ENCODE results near the gene ITGBL1.

DNA sequence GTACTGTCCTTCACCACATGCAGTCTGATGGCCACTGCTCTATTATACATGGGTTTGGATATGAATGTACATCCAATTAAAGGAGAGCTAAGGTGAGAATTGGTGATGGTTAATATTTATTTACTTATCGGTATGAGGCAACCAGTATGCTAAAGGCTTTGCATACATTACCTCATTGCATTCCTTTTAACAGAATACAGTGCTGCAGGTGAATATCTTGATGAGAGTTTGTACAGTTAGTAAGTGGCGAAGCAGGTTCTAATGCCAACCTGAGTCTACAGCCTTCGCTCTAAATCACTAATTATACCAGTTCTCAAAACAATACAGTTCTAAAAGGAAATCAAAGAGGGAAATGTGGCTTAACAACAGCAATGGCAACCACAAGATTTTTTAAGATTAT, 284.1 kb downstream of the ITGBL1 start:
- TF ChIP-seq, protein P1, sequence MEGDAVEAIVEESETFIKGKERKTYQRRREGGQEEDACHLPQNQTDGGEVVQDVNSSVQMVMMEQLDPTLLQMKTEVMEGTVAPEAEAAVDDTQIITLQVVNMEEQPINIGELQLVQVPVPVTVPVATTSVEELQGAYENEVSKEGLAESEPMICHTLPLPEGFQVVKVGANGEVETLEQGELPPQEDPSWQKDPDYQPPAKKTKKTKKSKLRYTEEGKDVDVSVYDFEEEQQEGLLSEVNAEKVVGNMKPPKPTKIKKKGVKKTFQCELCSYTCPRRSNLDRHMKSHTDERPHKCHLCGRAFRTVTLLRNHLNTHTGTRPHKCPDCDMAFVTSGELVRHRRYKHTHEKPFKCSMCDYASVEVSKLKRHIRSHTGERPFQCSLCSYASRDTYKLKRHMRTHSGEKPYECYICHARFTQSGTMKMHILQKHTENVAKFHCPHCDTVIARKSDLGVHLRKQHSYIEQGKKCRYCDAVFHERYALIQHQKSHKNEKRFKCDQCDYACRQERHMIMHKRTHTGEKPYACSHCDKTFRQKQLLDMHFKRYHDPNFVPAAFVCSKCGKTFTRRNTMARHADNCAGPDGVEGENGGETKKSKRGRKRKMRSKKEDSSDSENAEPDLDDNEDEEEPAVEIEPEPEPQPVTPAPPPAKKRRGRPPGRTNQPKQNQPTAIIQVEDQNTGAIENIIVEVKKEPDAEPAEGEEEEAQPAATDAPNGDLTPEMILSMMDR (IDR thresholded peaks at IDR 0.05): no peak
- TF ChIP-seq FOXJ3 (CRISPR knock-in tag; IDR thresholded peaks at IDR 0.05; ENCODE audit: borderline replicate concordance) (no peak), ELF4 (CRISPR knock-in tag; IDR thresholded peaks at IDR 0.05; ENCODE audit: low read depth) (no peak), ZNF317 (CRISPR knock-in tag; IDR thresholded peaks at IDR 0.05; ENCODE audit: borderline replicate concordance, low read depth) (no peak)
- TF ChIP-seq, protein P2, sequence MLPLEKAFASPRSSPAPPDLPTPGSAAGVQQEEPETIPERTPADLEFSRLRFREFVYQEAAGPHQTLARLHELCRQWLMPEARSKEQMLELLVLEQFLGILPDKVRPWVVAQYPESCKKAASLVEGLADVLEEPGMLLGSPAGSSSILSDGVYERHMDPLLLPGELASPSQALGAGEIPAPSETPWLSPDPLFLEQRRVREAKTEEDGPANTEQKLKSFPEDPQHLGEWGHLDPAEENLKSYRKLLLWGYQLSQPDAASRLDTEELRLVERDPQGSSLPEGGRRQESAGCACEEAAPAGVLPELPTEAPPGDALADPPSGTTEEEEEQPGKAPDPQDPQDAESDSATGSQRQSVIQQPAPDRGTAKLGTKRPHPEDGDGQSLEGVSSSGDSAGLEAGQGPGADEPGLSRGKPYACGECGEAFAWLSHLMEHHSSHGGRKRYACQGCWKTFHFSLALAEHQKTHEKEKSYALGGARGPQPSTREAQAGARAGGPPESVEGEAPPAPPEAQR (CRISPR knock-in tag; IDR thresholded peaks at IDR 0.05): no peak
- TF ChIP-seq, protein P3, sequence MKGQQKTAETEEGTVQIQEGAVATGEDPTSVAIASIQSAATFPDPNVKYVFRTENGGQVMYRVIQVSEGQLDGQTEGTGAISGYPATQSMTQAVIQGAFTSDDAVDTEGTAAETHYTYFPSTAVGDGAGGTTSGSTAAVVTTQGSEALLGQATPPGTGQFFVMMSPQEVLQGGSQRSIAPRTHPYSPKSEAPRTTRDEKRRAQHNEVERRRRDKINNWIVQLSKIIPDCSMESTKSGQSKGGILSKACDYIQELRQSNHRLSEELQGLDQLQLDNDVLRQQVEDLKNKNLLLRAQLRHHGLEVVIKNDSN (CRISPR knock-in tag; IDR thresholded peaks at IDR 0.05): no peak
- TF ChIP-seq, protein P4, sequence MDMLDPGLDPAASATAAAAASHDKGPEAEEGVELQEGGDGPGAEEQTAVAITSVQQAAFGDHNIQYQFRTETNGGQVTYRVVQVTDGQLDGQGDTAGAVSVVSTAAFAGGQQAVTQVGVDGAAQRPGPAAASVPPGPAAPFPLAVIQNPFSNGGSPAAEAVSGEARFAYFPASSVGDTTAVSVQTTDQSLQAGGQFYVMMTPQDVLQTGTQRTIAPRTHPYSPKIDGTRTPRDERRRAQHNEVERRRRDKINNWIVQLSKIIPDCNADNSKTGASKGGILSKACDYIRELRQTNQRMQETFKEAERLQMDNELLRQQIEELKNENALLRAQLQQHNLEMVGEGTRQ (CRISPR knock-in tag; IDR thresholded peaks at IDR 0.05): no peak
